ENCODE data around the gene SF1. TPM values are rescaled to one million over a fixed set of nuclear protein-coding genes. Genes with fewer than 3 reads are reported as not detected.

Gene SF1
- total RNA-seq, 4 donors from 2014 or later: 270 to 559 (median 373) TPM

GRCh38 chr11:64762674-64763525 lies 15.4 kb downstream of the SF1 start:
- peak overlapping the region; percentile 36 for H3K27ac ChIP-seq
- peaks cover 54% of the 10 kb centered on the region for H3K36me3 ChIP-seq
- H3K4me3 ChIP-seq: no peak overlapping the region
- H3K4me1 ChIP-seq: peaks cover 46% of the 10 kb centered on the region
- 40% methylated on average over 12 of the region's 13 CpGs for WGBS
- TF ChIP-seq CTCF (IDR thresholded peaks at IDR 0.05) (no peak), EP300 (IDR thresholded peaks at IDR 0.05) (no peak), POLR2AphosphoS5 (IDR thresholded peaks at IDR 0.05) (no peak), POLR2A (IDR thresholded peaks at IDR 0.05) (no peak)
- H3K27me3 ChIP-seq: no peaks in the 10 kb centered on the region
- no peaks in the 10 kb centered on the region for H3K9me3 ChIP-seq
- peak in 1 of 2 donors; percentile 61 for DNase-seq (ENCODE audit: low spot score in 2 of 2)

- H3K4me3 ChIP-seq: no peak overlapping the region
- 39% methylated on average over 5 of the region's 5 CpGs for WGBS
- peak overlapping the region; percentile 36 for H3K27ac ChIP-seq
- H3K36me3 ChIP-seq: peaks cover 48% of the 10 kb centered on the region
- peak in 1 of 2 donors; percentile 64 for DNase-seq (ENCODE audit: low spot score in 2 of 2)
- TF ChIP-seq POLR2A (IDR thresholded peaks at IDR 0.05) (no peak), EP300 (IDR thresholded peaks at IDR 0.05) (no peak), CTCF (IDR thresholded peaks at IDR 0.05) (no peak), POLR2AphosphoS5 (IDR thresholded peaks at IDR 0.05) (no peak)
- no peaks in the 10 kb centered on the region for H3K9me3 ChIP-seq
- H3K27me3 ChIP-seq: no peaks in the 10 kb centered on the region
- H3K4me1 ChIP-seq: peaks cover 44% of the 10 kb centered on the region
These were observed 16.1 kb downstream of the SF1 start for GRCh38 chr11:64762277-64762673.

- no peak for DNase-seq (ENCODE audit: low spot score in 2 of 2)
- peaks cover 43% of the 10 kb centered on the region for H3K4me1 ChIP-seq
- peaks cover 34% of the 10 kb centered on the region for H3K36me3 ChIP-seq
- TF ChIP-seq POLR2A (IDR thresholded peaks at IDR 0.05) (no peak), EP300 (IDR thresholded peaks at IDR 0.05) (no peak), CTCF (IDR thresholded peaks at IDR 0.05) (no peak), POLR2AphosphoS5 (IDR thresholded peaks at IDR 0.05) (no peak)
- WGBS: 67% methylated on average over 7 of the region's 7 CpGs
- no peaks in the 10 kb centered on the region for H3K9me3 ChIP-seq
- no peak overlapping the region for H3K4me3 ChIP-seq
- no peaks in the 10 kb centered on the region for H3K27me3 ChIP-seq
- H3K27ac ChIP-seq: no peak overlapping the region
These were observed 17.5 kb downstream of the SF1 start for GRCh38 chr11:64760759-64761420.

- Histone ChIP-seq H3K4me1 (peaks cover 40% of the 10 kb centered on the region), H3K27me3 (no peaks in the 10 kb centered on the region), H3K36me3 (peaks cover 25% of the 10 kb centered on the region), H3K9me3 (no peaks in the 10 kb centered on the region), H3K27ac (no peak within 1 kb of the TSS), H3K4me3 (peak within 1 kb of the TSS; percentile 13)
- DNase-seq (ENCODE audit: low spot score in 2 of 2): peak in 1 of 2 donors; percentile 51
- 64% methylated on average over 8 of the region's 24 CpGs for WGBS
- no peak for TF ChIP-seq POLR2AphosphoS5 (IDR thresholded peaks at IDR 0.05)
- no peak for TF ChIP-seq EP300 (IDR thresholded peaks at IDR 0.05)
- no peak for TF ChIP-seq POLR2A (IDR thresholded peaks at IDR 0.05)
- TF ChIP-seq CTCF (IDR thresholded peaks at IDR 0.05): no peak
These were observed 18.3 kb downstream of the SF1 start, which contains the start of gene PYGM for GRCh38 chr11:64759722-64760719. PYGM (minus strand) TSS chr11:64759974; CDS start chr11:64759898, 76 bp downstream.
